H1 (cell line): Measurements from ENCODE around the gene TCHP. TPM values are rescaled to one million over a fixed set of nuclear protein-coding genes. Genes with fewer than 3 reads are reported as not detected.

ENCODE experiments used
- CTCF ChIA-PET: fragments of 300-600 bp; sonication (Branson Sonifier 250); formaldehyde crosslinking; loops from one replicate; lab custom pipeline; 2021; ENCODE audit not compliant: partially characterized antibody; lab: Charles Lee
- POLR2A ChIA-PET: fragments of 300-600 bp; sonication (Branson Sonifier 250); formaldehyde crosslinking; loops from one replicate; lab custom pipeline; 2021; ENCODE audit warnings: inconsistent platforms; ENCODE audit not compliant: partially characterized antibody; lab: Charles Lee
- DNase-seq, 2 experiments: peaks; one replicate each; pipeline versions ENCODE4 v3.0.0 to v3.0.0-alpha.2; 2010 to 2022; ENCODE audit warnings: low spot score in 2 of 2, low read depth in 1 of 2, mixed read lengths in 1 of 2
- FAIRE-seq: peaks from 2 replicates; lab custom pipeline; 2011; peaks lifted over from hg19 to GRCh38; lab: Jason Lieb, UNC
- H2AFZ ChIP-seq: 2 replicates; pipeline ENCODE4 v1.8.1; 2012; ENCODE audit warnings: low read length, inconsistent platforms
- H2AK5ac ChIP-seq: 2 replicates; pipeline ENCODE4 v1.6.1; 2013; ENCODE audit warnings: low read depth, low read length
- H2BK120ac ChIP-seq: replicated peaks from 2 replicates; pipeline ENCODE3; 2013; ENCODE audit warnings: low read depth, low read length, inconsistent platforms
- H2BK12ac ChIP-seq: 2 replicates; pipeline ENCODE4 v1.6.1; 2013; ENCODE audit warnings: low read depth, low read length
- H2BK15ac ChIP-seq: 2 replicates; pipeline ENCODE4 v1.6.1; 2013; ENCODE audit warnings: low read length
- H2BK20ac ChIP-seq: 2 replicates; pipeline ENCODE4 v1.6.1; 2013; ENCODE audit warnings: low read length
- H2BK5ac ChIP-seq: 2 replicates; pipeline ENCODE4 v1.6.1; 2013; ENCODE audit warnings: low read depth, low read length
- H3K14ac ChIP-seq: 2 replicates; pipeline ENCODE4 v1.6.1; 2013; ENCODE audit warnings: inconsistent platforms; ENCODE audit not compliant: insufficient read length
- H3K18ac ChIP-seq: 2 replicates; pipeline ENCODE4 v1.6.1; 2013; ENCODE audit warnings: low read length; ENCODE audit errors: extremely low read depth
- H3K23ac ChIP-seq: 2 replicates; pipeline ENCODE4 v1.6.1; 2013; ENCODE audit warnings: inconsistent platforms; ENCODE audit not compliant: insufficient read length
- H3K23me2 ChIP-seq: 2 replicates; pipeline ENCODE4 v1.6.1; 2013; ENCODE audit warnings: low read depth, low read length
- H3K27ac ChIP-seq: 2 replicates; pipeline ENCODE4 v1.6.1; 2011; ENCODE audit warnings: low read depth, low read length, inconsistent platforms
- H3K27me3 ChIP-seq, 4 experiments: replicated peaks in 1 of 4; 1 replicate in 1 of 4; 2 replicates in 3 of 4; pipeline versions ENCODE4 v1.6.1 to v1.8.1; 2011 to 2013; ENCODE audit warnings: low read length in 3 of 4, mild to moderate bottlenecking in 3 of 4, inconsistent platforms in 2 of 4, mixed read lengths in 2 of 4, moderate library complexity in 1 of 4; ENCODE audit not compliant: control insufficient read depth in 3 of 4, insufficient read depth in 3 of 4; ENCODE audit errors: extremely low read depth in 1 of 4
- H3K36me3 ChIP-seq, 4 experiments: 2 replicates each; pipeline versions ENCODE4 v1.6.1 to v1.8.1; 2011 to 2013; ENCODE audit warnings: mild to moderate bottlenecking in 4 of 4, low read length in 3 of 4, moderate library complexity in 2 of 4, control low read depth in 1 of 4, inconsistent platforms in 1 of 4; ENCODE audit not compliant: insufficient read depth in 4 of 4, control insufficient read depth in 2 of 4
- H3K4ac ChIP-seq: replicated peaks from 2 replicates; pipeline ENCODE3; 2013; ENCODE audit warnings: low read length, low read depth, mixed read lengths, inconsistent platforms; ENCODE audit not compliant: insufficient read length
- H3K4me1 ChIP-seq, 4 experiments: replicated peaks in 1 of 4; 1 replicate in 1 of 4; 2 replicates in 3 of 4; pipeline versions ENCODE4 v1.6.1 to v1.8.1; 2011 to 2013; ENCODE audit warnings: low read length in 3 of 4, inconsistent platforms in 2 of 4, mixed read lengths in 1 of 4; ENCODE audit not compliant: insufficient read depth in 4 of 4, control insufficient read depth in 3 of 4
- H3K4me2 ChIP-seq, 2 experiments: 2 replicates each; pipeline versions ENCODE4 v1.6.1 to v1.8.1; 2011 to 2013; ENCODE audit warnings: low read depth in 2 of 2, low read length in 2 of 2, control low read depth in 1 of 2, inconsistent platforms in 1 of 2, mild to moderate bottlenecking in 1 of 2; ENCODE audit not compliant: insufficient read depth in 1 of 2
- H3K4me3 ChIP-seq, 4 experiments: fragments of 200-600, 300-600 bp in 1 of 4; sonication (generic), shearing (Covaris generic), sonication (Bioruptor Twin) in 1 of 4; 2 replicates each; pipeline versions ENCODE4 v1.5.1 to v1.8.1; 2011 to 2016; ENCODE audit warnings: low read length in 4 of 4, low read depth in 3 of 4, control low read depth in 2 of 4, inconsistent platforms in 2 of 4, mild to moderate bottlenecking in 2 of 4, mixed read lengths in 1 of 4, moderate library complexity in 1 of 4; ENCODE audit not compliant: insufficient read depth in 2 of 4; ENCODE audit errors: extremely low read depth in 1 of 4
- H3K56ac ChIP-seq: replicated peaks from 2 replicates; pipeline ENCODE3; 2013; ENCODE audit warnings: low read depth, mild to moderate bottlenecking, mixed read lengths, low read length, inconsistent platforms; ENCODE audit not compliant: insufficient read length
- H3K79me1 ChIP-seq: 2 replicates; pipeline ENCODE4 v1.6.1; 2013; ENCODE audit warnings: low read depth, low read length, control low read depth
- H3K79me2 ChIP-seq, 2 experiments: 2 replicates each; pipeline versions ENCODE4 v1.6.1 to v1.8.1; 2012 to 2013; ENCODE audit warnings: low read length in 2 of 2, mild to moderate bottlenecking in 2 of 2, inconsistent platforms in 1 of 2; ENCODE audit not compliant: insufficient read depth in 2 of 2, control insufficient read depth in 1 of 2
- H3K9ac ChIP-seq, 4 experiments: replicated peaks in 1 of 4; 1 replicate in 1 of 4; 2 replicates in 3 of 4; pipeline versions ENCODE4 v1.6.1 to v1.8.1; 2011 to 2013; ENCODE audit warnings: low read depth in 3 of 4, low read length in 3 of 4, control low read depth in 2 of 4, mild to moderate bottlenecking in 2 of 4, moderate library complexity in 2 of 4, inconsistent platforms in 1 of 4; ENCODE audit errors: extremely low read depth in 1 of 4
- H3K9me3 ChIP-seq, 2 experiments: 2 replicates each; pipeline versions ENCODE4 v1.6.1 to v1.8.1; 2012 to 2013; ENCODE audit warnings: mild to moderate bottlenecking in 2 of 2, moderate library complexity in 2 of 2, control low read depth in 1 of 2, inconsistent platforms in 1 of 2, low read depth in 1 of 2, low read length in 1 of 2, mixed read lengths in 1 of 2; ENCODE audit not compliant: insufficient read depth in 2 of 2
- H4K20me1 ChIP-seq, 2 experiments: replicated peaks in 1 of 2; 2 replicates each; pipeline versions ENCODE3 to v1.8.1; 2011 to 2013; ENCODE audit warnings: inconsistent platforms in 2 of 2, low read length in 2 of 2, mild to moderate bottlenecking in 1 of 2; ENCODE audit not compliant: insufficient read depth in 2 of 2, control insufficient read depth in 1 of 2
- H4K5ac ChIP-seq: 2 replicates; pipeline ENCODE4 v1.6.1; 2013; ENCODE audit warnings: low read length, low read depth, mixed read lengths, inconsistent platforms; ENCODE audit not compliant: insufficient read length
- H4K8ac ChIP-seq: 2 replicates; pipeline ENCODE4 v1.8.0; 2013; ENCODE audit warnings: mild to moderate bottlenecking, moderate library complexity, low read length, inconsistent platforms; ENCODE audit not compliant: insufficient read depth; ENCODE audit errors: extremely low read depth
- H4K91ac ChIP-seq: replicated peaks from 2 replicates; pipeline ENCODE3; 2013; ENCODE audit warnings: low read length, mixed read lengths, inconsistent platforms; ENCODE audit not compliant: insufficient read length
- CHD1 ChIP-seq: IDR thresholded peaks from 2 replicates; pipeline ENCODE4 v1.6.1; 2012; ENCODE audit warnings: low read depth, low read length, improper control_type of control experiment
- CREB1 ChIP-seq: IDR thresholded peaks from 2 replicates; pipeline ENCODE4 v1.6.1; 2012; ENCODE audit warnings: inconsistent platforms
- FOSL1 ChIP-seq: IDR thresholded peaks from 2 replicates; pipeline ENCODE4 v1.6.1; 2011; ENCODE audit warnings: mild to moderate bottlenecking, low read depth, low read length, moderate library complexity; ENCODE audit not compliant: insufficient read depth
- JUN ChIP-seq: IDR thresholded peaks from 2 replicates; pipeline ENCODE4 v1.6.1; 2011; ENCODE audit warnings: low read depth, mild to moderate bottlenecking, improper control_type of control experiment, low read length
- KDM1A ChIP-seq: fragments of 200-600, 300-600 bp; sonication (generic); IDR thresholded peaks from 2 replicates; pipeline ENCODE4 v1.7.1; 2016; ENCODE audit warnings: mild to moderate bottlenecking, low read length, borderline replicate concordance
- PHF8 ChIP-seq: fragments of 200-600 bp; sonication (generic); conservative IDR thresholded peaks from 2 replicates; pipeline ENCODE4 v1.7.1; 2012; ENCODE audit warnings: low read depth, mild to moderate bottlenecking, inconsistent platforms, low read length, moderate library complexity
- RBBP5 ChIP-seq: IDR thresholded peaks from 2 replicates; pipeline ENCODE4 v1.7.1; 2012; ENCODE audit warnings: low read depth, mild to moderate bottlenecking, inconsistent platforms, low read length, moderate library complexity, borderline replicate concordance
- RFX5 ChIP-seq: IDR thresholded peaks from 2 replicates; pipeline ENCODE4 v1.6.1; 2011; ENCODE audit warnings: low read depth, low read length, improper control_type of control experiment, borderline replicate concordance
- SAP30 ChIP-seq: fragments of 300-600 bp; sonication (generic); IDR thresholded peaks from 2 replicates; pipeline ENCODE4 v1.7.1; 2012; ENCODE audit warnings: low read length, moderate library complexity, mild to moderate bottlenecking, inconsistent platforms; ENCODE audit not compliant: insufficient read depth, insufficient replicate concordance
- SP1 ChIP-seq: IDR thresholded peaks from 2 replicates; pipeline ENCODE4 v1.6.1; 2011; ENCODE audit warnings: low read depth, low read length
- TAF1 ChIP-seq: IDR thresholded peaks from 2 replicates; pipeline ENCODE4 v1.6.1; 2011; ENCODE audit warnings: mild to moderate bottlenecking, low read depth, low read length
- TEAD4 ChIP-seq: IDR thresholded peaks from 2 replicates; pipeline ENCODE4 v1.6.1; 2012; ENCODE audit warnings: low read depth, low read length, inconsistent platforms, mixed read lengths
- YY1 ChIP-seq: IDR thresholded peaks from 2 replicates; pipeline ENCODE4 v1.6.1; 2011; ENCODE audit warnings: low read depth, mild to moderate bottlenecking, low read length
- WGBS, 2 experiments: shearing (Covaris generic) in 1 of 2; methylation state at CpG; one replicate each; pipeline versions ENCODE4 v1.1.6 to v1.1.7; 2013 to 2015; ENCODE audit warnings: low lambda C conversion rate in 2 of 2, mixed read lengths in 2 of 2, inconsistent platforms in 1 of 2, low coverage in 1 of 2, missing lambda C conversion rate in 1 of 2; ENCODE audit not compliant: insufficient replicate concordance in 2 of 2, insufficient coverage in 1 of 2, insufficient read length in 1 of 2; ENCODE audit errors: extremely low coverage in 1 of 2, missing lambda C conversion rate in 1 of 2; 5-methylcytosine and 5-hydroxymethylcytosine counted together
- polyA plus RNA-seq, 7 experiments: library from polyadenylated mRNA; depleted of rRNA in 3 of 7; stranded (reverse) in 5 of 7; unstranded in 2 of 7; fragments of >200 nt in 5 of 7; fragments of 200-250 nt in 2 of 7; gene quantifications; 1 replicate in 5 of 7; 2 replicates in 1 of 7; 4 replicates in 1 of 7; pipeline versions ENCODE4 v1.2.1 to v1.2.3, GENCODE V29; 2011 to 2013; ENCODE audit warnings: missing spikeins in 2 of 7, mixed read lengths in 2 of 7
- total RNA-seq: library from RNA; stranded (reverse); fragmentation: NEBNext Ultra II Directional; extraction: Animal tissue kit (Norgen Biotek cat#: 25700); gene quantifications from 2 replicates; pipeline ENCODE4 v1.2.1, GENCODE V29; 2021
- TF ChIP-seq, protein P1 (sequence below): IDR thresholded peaks from 2 replicates; pipeline ENCODE4 v1.6.1; 2011; ENCODE audit warnings: low read length, improper control_type of control experiment

The TCHP gene
- total and polyA plus RNA-seq, 2 of the 8 experiments (the other 6 are each of a cell fraction or from before 2014, with no cell fraction given): 2.8 to 4.5 TPM

DNA sequence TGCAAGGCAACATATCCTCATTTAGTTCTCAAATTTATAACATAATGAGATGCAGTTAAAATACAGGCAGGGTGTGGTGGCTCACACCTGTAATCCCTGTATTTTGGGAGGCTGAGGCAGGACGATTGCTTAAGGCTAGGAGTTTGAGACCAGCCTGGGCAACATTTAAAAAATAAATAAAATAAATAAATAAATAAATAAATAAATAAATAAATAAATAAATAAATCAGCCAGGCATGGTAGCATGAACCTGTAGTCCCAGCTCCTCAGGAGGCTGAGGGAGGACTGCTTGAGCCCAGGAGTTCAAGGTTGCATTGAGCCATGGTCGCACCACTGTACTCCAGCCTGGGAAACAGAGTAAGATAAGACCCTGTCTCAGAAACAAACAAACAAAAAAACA lies 39.4 kb downstream of the TCHP start:
- Histone ChIP-seq H4K91ac (no peak overlapping the region), H3K23ac (no peak overlapping the region), H3K36me3 (peaks cover 0 to 15% (median 4%) of the 10 kb centered on the region in 4 experiments; a peak in 4 of 8 replicates), H2BK12ac (no peak overlapping the region), H4K5ac (no peak overlapping the region), H3K23me2 (no peaks in the 10 kb centered on the region), H3K27me3 (no peaks in the 10 kb centered on the region), H2AK5ac (no peak overlapping the region), H3K14ac (no peak overlapping the region), H3K4me2 (no peak overlapping the region), H3K56ac (no peak overlapping the region), H2AFZ (no peak overlapping the region), H2BK20ac (no peak overlapping the region), H3K4me1 (peaks cover 0 to 4% (median under 1%) of the 10 kb centered on the region in 4 experiments; a peak in 2 of 7 replicates), H3K79me2 (no peaks in the 10 kb centered on the region), H2BK120ac (no peak overlapping the region), H3K4me3 (no peak overlapping the region), H3K27ac (no peak overlapping the region), H4K20me1 (no peaks in the 10 kb centered on the region), H3K18ac (no peak overlapping the region), H2BK5ac (no peak overlapping the region), H3K79me1 (no peaks in the 10 kb centered on the region), H2BK15ac (no peak overlapping the region), H3K9ac (no peak overlapping the region), H3K9me3 (no peaks in the 10 kb centered on the region), H3K4ac (no peak overlapping the region), H4K8ac (no peak overlapping the region)
- WGBS, 2 experiments: 84% methylated on average over 2 of the region's 2 CpGs; no CpG with 5 or more reads in 1 of the 2 experiments
- TF ChIP-seq CREB1: no peak
- no peak for TF ChIP-seq SP1
- TF ChIP-seq RFX5: no peak
- TF ChIP-seq, protein P1, sequence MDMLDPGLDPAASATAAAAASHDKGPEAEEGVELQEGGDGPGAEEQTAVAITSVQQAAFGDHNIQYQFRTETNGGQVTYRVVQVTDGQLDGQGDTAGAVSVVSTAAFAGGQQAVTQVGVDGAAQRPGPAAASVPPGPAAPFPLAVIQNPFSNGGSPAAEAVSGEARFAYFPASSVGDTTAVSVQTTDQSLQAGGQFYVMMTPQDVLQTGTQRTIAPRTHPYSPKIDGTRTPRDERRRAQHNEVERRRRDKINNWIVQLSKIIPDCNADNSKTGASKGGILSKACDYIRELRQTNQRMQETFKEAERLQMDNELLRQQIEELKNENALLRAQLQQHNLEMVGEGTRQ: no peak
- TF ChIP-seq TEAD4: no peak
- no peak for TF ChIP-seq FOSL1
- TF ChIP-seq JUN: no peak
- TF ChIP-seq YY1: no peak
- TF ChIP-seq KDM1A: no peak
- TF ChIP-seq SAP30: no peak
- no peak for TF ChIP-seq PHF8
- TF ChIP-seq RBBP5: no peak
- no peak for TF ChIP-seq CHD1
- TF ChIP-seq TAF1: no peak
- no peak for DNase-seq
- POLR2A ChIA-PET: no interaction called here
- CTCF ChIA-PET: interaction anchor here (1.0 to 1.4 kb wide), 4 partner anchors 11 to 134 kb away, joined by 3 to 5 read pairs (median 4); no protein-coding TSS in a partner anchor
- FAIRE-seq: no peak
